SH-SY5Y (cell line): ENCODE results near the gene AQP1.

Experiments
- GATA2 ChIP-seq: IDR thresholded peaks from 2 replicates; pipeline ENCODE4 v1.6.1; 2011; ENCODE audit warnings: mild to moderate bottlenecking, low read depth, low read length
- GATA3 ChIP-seq: IDR thresholded peaks from 2 replicates; pipeline ENCODE4 v1.6.1; 2011; ENCODE audit warnings: low read depth, mild to moderate bottlenecking, low read length, moderate library complexity

GRCh38 chr7:30900053-30900452, 11.6 kb upstream of the AQP1 start:
- TF ChIP-seq GATA2 (no peak), GATA3 (no peak)
